OCI-LY7 (cell line): Measurements from ENCODE around the gene FIP1L1.

Experiments used
- EZH2phosphoT487 ChIP-seq: fragments of 200-600 bp; sonication (generic); IDR thresholded peaks from 2 replicates; pipeline ENCODE4 v1.6.1; 2018; ENCODE audit warnings: low read depth, borderline replicate concordance, mild to moderate bottlenecking, mixed run types, antibody characterized with exemption, low read length, moderate library complexity, mixed read lengths
- TF ChIP-seq, protein P1 (sequence below): fragments of 200-600 bp; sonication (generic); conservative IDR thresholded peaks from 2 replicates; pipeline ENCODE4 v1.5.1; 2014; ENCODE audit warnings: mild to moderate bottlenecking, antibody characterized with exemption, low read length, moderate library complexity, mixed read lengths

DNA sequence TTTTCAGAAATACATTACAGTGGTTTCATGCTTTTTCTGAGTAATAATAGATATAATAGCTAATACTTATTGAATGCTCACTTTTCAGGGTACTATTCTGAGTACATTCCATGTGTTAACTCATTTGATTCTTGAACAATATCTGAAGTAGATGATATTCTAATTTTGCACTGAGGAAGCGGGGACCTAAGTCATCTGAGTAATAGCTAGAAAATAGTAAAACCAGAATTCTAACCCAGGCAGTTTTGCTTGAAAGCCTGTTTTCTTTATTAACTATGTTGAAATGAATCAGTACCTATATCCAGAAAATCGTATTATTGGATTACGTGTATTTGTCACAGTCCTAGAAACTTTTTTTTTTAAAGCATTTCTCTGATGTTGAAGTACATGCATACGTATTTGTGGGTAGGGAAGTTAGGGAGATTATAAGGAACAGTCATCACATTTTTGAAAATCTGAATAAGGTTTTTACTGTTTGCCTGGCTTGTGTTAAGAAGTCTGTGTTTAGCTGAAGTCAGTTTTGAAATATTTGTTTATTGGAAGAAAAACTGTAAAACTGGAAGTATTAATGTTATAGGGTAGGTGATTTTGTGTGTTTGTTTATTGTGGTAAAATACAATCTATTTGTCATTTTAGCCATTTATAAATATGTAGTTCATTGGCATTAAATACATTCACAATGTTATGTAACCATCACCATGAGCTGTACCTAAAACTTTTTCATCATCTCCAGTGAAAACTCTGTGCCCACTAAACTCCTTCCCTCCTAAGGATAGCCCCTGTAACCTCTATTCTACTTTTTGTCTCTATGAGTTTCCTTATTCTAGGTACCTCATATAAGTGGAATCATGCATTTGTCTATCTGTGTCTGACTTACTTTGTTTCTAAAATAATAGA is 55.3 kb downstream of the FIP1L1 start:
- TF ChIP-seq, protein P1, sequence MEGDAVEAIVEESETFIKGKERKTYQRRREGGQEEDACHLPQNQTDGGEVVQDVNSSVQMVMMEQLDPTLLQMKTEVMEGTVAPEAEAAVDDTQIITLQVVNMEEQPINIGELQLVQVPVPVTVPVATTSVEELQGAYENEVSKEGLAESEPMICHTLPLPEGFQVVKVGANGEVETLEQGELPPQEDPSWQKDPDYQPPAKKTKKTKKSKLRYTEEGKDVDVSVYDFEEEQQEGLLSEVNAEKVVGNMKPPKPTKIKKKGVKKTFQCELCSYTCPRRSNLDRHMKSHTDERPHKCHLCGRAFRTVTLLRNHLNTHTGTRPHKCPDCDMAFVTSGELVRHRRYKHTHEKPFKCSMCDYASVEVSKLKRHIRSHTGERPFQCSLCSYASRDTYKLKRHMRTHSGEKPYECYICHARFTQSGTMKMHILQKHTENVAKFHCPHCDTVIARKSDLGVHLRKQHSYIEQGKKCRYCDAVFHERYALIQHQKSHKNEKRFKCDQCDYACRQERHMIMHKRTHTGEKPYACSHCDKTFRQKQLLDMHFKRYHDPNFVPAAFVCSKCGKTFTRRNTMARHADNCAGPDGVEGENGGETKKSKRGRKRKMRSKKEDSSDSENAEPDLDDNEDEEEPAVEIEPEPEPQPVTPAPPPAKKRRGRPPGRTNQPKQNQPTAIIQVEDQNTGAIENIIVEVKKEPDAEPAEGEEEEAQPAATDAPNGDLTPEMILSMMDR = no peak
- no peak for TF ChIP-seq EZH2phosphoT487
